Right ventricle myocardium inferior (tissue), 1 donor: ENCODE measurements around the gene AMPD1. TPM values are rescaled to one million over a fixed set of nuclear protein-coding genes. Genes with fewer than 3 reads are reported as not detected.

ENCODE experiments used
- ATAC-seq: fragments of 200-7000 bp; cut with Tn5 transposase; one replicate; pipeline ENCODE4 v1.9.1; 2020; ENCODE audit warnings: mild to moderate bottlenecking, moderate library complexity
- DNase-seq: peaks from one replicate; pipeline ENCODE4 v3.0.0; 2021; ENCODE audit errors: missing footprints
- intact Hi-C: fragments of 100-400 bp; cut with DNase I; formaldehyde crosslinking; loops from one replicate; pipeline ENCODE4 v1.11.0; 2022
- long read RNA-seq: library from polyadenylated mRNA; unstranded; transcript quantifications from one replicate; pipeline ENCODE4 v2.0.0, GENCODE V29; 2021
- total RNA-seq: library from RNA; stranded (reverse); fragmentation: NEBNext Ultra II Directional; extraction: Animal tissue kit (Norgen Biotek cat#: 25700); gene quantifications from one replicate; pipeline ENCODE4 v1.2.1, GENCODE V29; 2021
- donor health status: DM: no; HTN: yes; CAD: no; lungs with severe emphysema.

The AMPD1 gene
- not detected for total RNA-seq
- long read RNA-seq: 0 reads

DNA sequence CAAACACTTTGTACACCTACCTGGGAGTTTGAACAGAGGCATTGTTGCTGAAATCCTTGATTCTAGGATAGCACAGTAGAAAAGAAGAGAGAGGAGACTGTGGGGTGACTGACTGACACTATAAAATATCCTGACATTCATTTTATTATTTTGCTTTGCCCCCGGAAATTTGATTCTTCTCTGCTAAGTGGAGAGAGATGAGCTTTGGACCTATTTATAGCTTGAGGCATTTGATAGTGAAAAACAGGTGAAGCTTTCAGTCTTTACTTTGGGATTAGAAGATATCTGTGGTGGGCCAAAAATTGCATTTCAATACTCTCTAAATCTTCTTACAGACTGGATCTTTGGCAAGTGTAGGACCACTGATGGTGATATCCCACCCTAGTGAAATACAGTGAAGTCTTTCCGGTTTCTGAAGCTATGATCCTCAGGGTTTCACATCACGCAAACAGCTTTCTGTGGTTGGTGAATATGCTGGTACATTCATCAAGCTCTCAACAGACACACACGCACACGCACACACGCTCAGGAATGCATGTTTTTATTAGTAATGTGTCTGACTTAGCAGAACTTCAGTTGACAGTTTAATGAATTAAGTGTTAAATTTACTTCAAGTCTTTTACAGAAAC is at the start of gene AMPD1:
Gene AMPD1, minus strand, starts transcription at position 117 of the 629 bp plus-strand sequence. Its CDS starts 75 bp downstream, at position 42.
- intact Hi-C loops: no loop called here
- ATAC-seq (no peak), DNase-seq (no peak)

DNA sequence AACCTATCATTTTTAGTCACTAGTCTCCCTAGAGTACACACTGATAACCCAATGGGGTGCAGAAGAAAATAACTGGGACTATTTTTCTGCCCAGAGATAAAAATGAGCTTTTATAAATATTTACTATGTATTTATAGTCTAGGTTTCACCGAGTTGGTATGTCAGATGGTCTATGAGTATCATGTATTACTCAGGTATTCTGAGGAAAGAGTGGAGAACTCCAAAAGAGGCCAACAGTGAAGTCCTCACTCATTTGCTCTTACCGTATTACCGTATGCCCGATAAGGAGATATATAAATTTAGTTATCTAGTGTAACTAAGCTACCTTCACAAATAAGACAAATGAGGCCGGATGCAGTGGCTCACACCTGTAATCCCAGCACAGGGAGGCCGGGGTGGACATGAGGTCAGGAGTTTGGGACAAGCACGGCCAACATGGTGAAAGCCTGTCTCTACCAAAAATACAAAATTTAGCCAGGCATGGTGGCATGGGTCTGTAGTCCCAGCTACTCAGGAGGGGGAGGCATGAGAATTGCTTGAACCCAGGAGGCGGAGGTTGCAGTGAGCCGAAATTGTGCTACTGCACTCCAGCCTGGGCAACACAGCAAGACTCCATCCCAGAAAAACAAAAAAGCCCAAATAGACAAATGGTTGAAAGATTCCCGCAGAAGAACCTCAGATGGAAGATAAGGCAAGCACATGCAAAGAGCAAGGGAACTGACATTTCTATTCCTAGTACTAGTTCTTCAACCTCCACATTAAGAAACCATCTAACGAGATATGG is 46.8 kb upstream of the AMPD1 start:
- ATAC-seq (no peak), DNase-seq (no peak)
- intact Hi-C loops: no loop called here

DNA sequence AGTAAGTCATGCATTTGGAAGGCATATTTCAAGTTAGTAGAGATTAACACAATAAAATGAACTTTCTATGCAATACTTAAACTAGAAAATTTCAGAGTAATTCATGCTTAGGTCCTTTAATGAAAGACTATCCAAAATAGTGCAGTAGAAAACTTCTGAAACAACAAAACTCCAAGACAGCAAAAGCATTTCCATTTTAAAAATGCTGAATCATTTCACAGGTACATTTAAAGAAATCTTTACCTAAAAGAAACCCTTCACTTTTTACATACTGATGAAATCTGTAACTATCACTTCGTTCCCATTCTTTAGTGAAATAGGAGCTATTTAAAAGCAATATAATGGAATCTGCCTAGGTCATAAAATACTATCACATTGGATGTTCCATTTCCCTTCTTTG is 45.0 kb upstream of the AMPD1 start:
- DNase-seq (no peak), ATAC-seq (no peak)
- intact Hi-C loops: no loop called here

DNA sequence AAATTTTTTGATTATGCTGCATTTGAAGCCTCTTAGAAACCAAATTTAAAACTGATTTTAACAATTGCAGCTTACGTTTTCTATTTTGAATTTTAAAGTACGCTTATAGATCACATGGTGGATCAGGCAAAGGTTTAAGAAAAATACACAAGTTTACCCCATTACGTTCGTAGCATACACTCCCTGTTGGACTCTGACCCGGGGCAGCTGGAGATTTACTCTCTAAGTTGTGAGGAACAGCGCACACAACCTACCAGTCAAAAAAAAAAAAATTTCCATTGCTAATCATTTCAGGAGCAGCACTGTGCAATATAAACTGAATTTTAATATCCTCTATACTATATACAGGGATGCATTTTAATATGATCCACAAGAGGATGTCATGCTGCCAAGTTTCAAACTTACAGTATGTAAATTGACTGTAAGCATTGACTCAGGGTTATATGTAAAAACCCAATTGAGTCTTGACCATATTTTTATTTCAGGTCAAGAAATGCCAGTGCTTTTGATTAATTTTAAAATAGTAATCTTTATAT is 42.0 kb upstream of the AMPD1 start:
- DNase-seq (no peak), ATAC-seq (no peak)
- intact Hi-C loops: no loop called here

DNA sequence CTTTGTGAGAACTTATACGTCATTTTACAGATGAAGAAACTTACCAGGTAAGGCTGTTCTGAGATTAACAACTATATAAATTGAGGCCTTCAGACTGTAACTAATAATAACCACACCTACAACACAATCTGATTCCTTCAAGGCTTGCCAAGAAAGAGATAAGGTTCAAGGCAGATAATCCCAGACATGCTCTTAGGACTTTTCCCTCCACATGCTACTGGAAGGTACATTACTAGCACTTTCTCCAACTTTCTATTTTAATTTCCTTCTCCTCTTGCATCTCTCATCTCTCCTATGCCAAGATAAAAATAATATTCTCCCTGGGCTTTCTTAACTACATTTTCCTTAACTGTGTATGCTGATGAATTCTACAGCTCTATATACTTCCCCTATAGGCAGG is 40.1 kb upstream of the AMPD1 start:
- intact Hi-C loops: no loop called here
- DNase-seq (no peak), ATAC-seq (no peak)

DNA sequence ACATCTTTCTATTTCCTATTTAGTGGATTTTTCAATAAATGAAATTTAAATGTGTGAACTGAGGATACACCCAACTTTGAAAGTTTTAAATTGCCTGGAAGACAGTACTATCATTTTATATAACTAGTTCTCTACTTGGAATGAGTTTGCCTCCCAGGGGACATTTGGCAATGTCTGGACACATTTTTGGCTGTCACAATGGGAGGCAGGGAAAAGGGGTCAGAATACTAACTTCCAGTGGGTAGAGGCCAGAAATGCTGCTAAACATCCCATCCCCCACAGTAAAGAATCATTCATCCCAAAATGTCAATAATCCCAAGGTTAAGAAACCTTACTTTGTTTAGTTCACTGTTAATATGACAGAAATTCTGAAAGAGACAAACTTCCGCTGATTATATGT is 34.4 kb upstream of the AMPD1 start:
- ATAC-seq (no peak), DNase-seq (no peak)
- intact Hi-C loops: no loop called here

DNA sequence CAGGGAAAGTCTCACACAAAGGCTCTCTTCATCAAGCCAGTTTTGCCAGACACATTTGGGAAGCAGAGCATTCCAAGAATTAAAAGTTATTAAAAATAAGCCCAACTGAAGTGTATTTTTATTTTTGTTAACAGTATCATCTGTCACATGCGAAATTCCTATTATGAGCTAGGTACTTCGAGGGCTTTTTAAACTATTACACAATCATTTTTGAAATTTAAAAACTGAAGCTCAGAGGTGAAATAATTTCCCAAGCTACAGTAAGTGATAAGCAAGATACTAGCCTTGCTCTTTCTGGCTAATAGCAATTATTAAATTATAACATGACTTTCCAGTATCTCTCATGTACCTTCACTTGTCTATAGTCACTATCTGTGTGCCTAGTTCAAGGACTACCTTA is 33.2 kb upstream of the AMPD1 start:
- ATAC-seq: no peak
- no peak for DNase-seq
- intact Hi-C loops: no loop called here

DNA sequence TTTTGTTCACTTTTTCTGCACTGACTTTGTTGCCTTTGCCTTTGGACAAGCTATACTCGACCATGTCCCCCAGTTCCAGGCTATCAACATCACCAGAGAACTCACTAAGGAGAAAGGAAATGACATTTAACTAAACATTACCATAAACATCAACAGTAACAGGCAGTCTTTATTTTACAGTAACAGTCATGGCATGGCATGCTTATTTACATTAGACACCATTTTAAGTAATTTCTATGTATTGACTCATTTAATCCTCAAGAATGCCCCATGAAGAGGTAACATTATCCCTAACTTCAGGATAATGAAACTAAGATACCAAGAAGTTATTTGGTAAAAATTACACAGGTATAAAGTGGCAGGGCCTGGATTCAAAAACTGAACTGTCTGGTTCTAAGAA is 29.9 kb upstream of the AMPD1 start:
- ATAC-seq (no peak), DNase-seq (no peak)
- intact Hi-C loops: no loop called here

DNA sequence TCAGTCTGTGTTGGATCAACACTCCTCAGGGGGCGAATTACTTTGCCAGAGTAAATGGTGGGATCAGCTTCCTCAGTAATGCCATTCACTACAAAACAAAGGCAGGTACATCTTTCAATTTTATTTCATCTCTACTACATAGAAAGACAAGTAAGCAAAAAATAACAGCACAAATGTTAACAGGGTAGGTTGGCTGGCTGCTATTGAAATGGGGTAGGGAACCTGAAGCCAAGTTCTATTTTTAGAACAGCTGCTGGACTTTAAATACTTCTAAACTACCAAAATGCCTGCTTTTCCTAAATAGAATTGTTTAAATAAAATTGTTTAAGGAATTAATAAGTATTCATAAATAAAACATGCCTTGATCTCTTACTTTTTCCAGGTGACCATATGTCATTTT is 28.6 kb upstream of the AMPD1 start:
- intact Hi-C loops: no loop called here
- no peak for DNase-seq
- peak; percentile 42 for ATAC-seq

DNA sequence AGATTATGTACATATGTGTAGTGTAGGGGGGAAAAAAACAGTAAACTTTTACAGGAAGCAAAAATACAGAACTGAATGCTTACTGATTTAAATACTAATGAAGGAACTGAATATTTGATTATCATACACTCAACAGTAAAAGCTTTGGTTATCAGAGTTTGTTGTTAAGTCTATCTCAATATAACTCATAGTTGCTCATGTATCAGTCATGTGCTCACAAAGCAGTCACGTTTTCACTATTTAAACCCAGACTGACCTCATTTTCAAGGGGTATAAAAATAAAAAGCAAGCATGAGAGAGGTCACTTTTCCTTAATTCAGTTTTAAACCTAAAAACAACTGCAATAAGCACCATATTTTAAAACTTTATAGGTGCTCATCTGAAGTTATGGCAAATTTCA is 28.1 kb upstream of the AMPD1 start:
- DNase-seq (no peak), ATAC-seq (no peak)
- intact Hi-C loops: no loop called here

DNA sequence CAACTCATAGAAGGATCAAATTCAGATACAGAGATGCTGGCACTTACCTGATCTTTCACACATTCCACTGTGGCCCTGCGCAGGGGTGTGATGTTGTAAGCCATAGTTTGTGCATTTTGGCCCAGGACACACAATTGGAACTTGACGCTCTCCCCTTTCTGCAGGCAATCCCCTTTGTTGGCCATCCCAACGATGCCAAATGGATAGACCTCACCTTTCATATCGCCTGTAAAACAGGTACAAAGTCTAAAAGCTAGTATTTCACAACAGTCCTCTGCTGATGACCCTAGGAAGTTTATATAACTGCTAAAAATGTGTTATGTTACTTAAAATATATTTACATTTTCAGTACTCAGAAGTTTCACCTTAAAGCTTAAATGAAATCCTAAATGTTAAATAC is 25.1 kb upstream of the AMPD1 start:
- intact Hi-C loops: no loop called here
- no peak for DNase-seq
- no peak for ATAC-seq

DNA sequence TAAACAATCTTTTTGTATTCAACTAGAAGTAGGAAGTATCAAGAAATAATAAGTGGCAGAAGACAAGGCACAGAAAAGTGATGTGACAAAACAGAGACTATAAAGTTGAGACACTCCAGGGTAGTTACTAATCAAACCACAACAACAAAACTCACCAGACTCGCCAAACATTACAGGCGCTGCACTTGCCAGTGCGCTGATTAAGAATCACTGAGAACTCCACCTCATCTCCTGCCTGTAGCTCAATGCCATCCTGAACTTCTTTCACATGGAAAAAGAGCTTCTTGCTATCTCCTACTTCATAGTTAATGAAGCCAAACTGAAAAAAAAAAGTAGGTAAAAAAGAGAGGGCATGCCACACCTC is 24.1 kb upstream of the AMPD1 start:
- intact Hi-C loops: loop anchor here (5.0 kb wide), 1 partner anchor 38 kb away; the partner anchor contains the start of gene CSDE1
- DNase-seq (no peak), ATAC-seq (no peak)

DNA sequence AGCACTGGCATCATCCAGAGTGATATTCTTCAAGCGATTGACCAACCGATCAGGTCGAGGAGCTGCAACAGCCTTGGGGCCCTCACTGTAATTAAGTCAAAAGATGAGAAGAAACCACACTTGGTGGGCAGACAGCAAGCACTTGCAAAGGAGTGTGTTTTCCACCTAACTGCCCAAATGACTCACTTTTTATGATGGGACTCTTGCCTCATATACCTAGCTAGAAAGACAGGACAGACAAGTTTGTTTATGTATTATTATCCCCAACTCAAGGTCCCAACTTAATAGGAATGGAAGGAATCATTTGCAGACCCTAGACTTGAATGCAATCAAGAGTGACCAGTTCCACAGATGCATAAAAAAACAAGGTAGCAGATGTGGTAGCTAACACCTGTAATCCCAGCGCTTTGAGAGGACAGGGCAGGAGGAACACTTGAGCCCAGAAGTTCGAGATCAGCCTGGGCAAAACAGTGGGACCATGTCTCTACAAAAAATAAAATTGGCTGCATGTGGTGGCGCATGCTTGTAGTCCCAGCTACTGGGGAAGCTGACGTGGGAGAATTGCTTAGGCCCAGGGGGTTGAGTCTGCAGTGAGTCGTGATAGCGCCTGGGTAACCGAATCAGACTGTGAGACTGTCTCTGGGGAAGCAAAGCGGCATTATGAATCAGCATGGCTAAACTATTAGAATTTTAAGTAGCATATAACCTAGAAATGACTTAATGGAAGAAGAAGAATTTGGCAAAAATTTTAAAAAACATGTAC is 23.5 kb upstream of the AMPD1 start:
- DNase-seq (no peak), ATAC-seq (no peak)
- intact Hi-C loops: loop anchor here (5.0 kb wide), 1 partner anchor 38 kb away; the partner anchor contains the start of gene CSDE1

DNA sequence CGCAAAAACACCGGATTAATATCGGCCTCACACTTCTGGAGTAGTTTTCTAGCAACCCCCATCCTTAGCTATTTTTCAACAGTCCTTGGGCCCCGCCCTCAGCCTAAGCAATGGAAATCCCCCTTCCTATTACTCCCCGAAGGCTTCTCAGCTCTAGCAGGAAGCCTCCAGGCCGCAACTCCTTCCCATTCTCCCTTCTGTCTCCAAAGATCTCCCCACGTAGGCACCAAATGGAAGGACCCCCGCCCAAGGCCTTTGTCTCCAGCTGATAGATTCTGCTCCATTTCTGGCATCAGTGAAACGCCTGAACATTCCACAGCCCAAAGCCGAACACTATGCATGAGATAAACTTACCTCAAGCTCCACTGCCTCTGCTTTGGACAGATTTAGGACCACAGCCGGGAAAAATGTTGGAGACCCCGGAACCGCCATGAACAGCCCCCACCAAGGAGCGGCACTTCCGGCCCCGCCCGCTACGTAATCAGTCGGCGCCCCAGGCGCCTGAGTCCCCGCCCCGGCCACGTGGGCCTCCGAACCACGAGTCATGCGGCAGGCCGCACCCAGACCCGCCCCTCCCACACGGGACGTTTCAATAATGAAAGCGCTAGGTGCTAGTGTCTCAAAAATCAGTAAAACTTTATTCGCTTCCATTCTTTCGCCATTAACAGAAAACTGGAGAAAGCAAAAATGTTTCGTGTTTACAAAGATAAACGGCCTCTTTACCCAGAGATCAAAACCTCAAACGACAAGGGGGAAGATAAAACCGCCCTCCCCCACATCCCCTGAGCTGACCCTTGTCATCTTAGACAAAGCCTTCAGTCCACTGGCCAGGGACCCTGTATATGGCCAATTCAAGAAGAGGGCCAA is 21.2 kb upstream of the AMPD1 start, which contains the start of gene NRAS:
Gene NRAS, minus strand, starts transcription at position 468 of the 867 bp plus-strand sequence. CDS start 611 bp downstream, outside the sequence.
- intact Hi-C loops: loop anchor here (2.0 to 5.0 kb wide), 3 partner anchors 41 to 136 kb away; partner anchors contain the start of genes BCAS2, CSDE1 and SIKE1
- ATAC-seq: peak; percentile 99
- peak; percentile 97 for DNase-seq

DNA sequence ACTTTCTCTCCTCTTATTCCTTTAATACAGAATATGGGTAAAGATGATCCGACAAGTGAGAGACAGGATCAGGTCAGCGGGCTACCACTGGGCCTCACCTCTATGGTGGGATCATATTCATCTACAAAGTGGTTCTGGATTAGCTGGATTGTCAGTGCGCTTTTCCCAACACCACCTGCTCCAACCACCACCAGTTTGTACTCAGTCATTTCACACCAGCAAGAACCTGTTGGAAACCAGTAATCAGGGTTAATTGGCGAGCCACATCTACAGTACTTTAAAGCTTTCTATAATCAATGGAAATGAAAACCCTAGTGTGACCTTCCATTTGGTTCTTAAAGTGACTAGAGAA is 20.6 kb upstream of the AMPD1 start:
- ATAC-seq (no peak), DNase-seq (no peak)
- intact Hi-C loops: loop anchor here (2.0 to 5.0 kb wide), 3 partner anchors 41 to 135 kb away; partner anchors contain the start of genes BCAS2, CSDE1 and SIKE1

DNA sequence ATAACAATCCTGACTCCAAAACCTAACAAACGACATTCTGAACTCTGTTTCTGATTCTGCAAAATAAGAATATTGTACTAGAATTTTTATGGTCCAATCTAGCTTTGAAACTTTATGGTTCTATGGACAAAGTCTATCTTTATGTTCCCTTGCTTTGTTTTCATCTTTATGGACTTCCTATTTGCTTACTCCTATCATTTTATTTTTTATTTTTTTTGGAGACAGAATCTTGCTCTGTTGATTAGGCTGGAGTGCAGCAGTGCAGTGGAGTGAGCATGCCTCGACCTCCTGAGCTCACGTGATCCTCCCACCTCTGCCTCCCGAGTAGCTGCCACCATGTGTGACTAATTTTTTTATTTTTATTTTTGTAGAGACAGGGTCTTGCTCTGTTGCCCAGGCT is 17.6 kb upstream of the AMPD1 start:
- DNase-seq (no peak), ATAC-seq (no peak)
- intact Hi-C loops: no loop called here

DNA sequence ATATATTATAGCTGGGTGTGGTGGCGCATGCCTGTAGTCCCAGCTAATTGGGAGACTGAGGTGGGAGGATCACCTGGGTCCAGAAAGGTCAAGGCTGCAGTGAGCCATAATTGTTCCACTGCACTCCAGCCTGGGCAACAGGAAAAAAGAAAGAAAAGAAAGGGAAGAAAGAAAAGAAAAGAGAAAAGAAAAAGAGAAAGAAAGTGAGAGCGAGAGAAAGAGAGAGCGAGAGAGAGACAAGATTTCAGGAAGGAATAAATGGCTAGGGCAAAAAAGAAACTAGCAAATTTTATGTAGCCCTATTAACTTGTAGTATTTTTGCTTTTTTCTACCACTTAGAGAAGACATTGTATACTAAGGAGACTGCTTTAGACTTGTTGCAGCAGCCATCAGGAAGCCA is 15.0 kb upstream of the AMPD1 start:
- ATAC-seq (no peak), DNase-seq (no peak)
- intact Hi-C loops: no loop called here

DNA sequence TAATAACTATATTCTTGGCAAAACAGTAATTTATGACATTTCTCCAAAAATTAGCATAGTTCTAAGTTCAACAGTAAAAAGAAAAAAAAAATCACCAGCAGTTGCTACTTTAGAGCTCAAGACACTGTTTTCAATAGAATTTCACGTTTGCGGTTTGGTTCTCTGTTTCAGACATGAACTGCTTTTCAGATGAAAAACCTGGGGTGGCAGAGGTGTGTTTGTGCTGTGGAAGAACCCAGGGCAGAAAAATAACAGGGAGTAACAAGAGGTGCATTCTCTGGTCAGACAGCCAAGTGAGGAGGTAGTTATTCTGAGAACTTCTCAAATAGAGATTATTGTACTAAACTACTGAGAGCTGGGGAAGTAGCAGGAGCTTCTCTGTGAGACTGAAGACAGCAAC is 12.3 kb upstream of the AMPD1 start:
- intact Hi-C loops: no loop called here
- ATAC-seq (no peak), DNase-seq (no peak)
